IPS DF 19.7 (cell line): ENCODE measurements around the gene PIH1D1.

ENCODE experiments used
- DNase-seq: peaks from one replicate; pipeline ENCODE4 v3.0.0-alpha.2; 2013; ENCODE audit warnings: low read depth, low spot score

The PIH1D1 gene

GRCh38 chr19:49451430-49452181 lies at the start of gene PIH1D1:
Gene PIH1D1, minus strand, starts transcription at chr19:49451814. Its CDS starts 240 bp downstream, at chr19:49451574.
- DNase-seq: peak; percentile 100

GRCh38 chr19:49499030-49499670 lies 47.5 kb upstream of the PIH1D1 start:
- no peak for DNase-seq

- DNase-seq: no peak
Measured at GRCh38 chr19:49498475-49498874, 46.9 kb upstream of the PIH1D1 start.

GRCh38 chr19:49497789-49498103 lies 46.1 kb upstream of the PIH1D1 start:
- DNase-seq: no peak

- no peak for DNase-seq
Measured at GRCh38 chr19:49497047-49497788, 45.6 kb upstream of the PIH1D1 start.

GRCh38 chr19:49496574-49497008 lies 45.0 kb upstream of the PIH1D1 start:
- no peak for DNase-seq

- no peak for DNase-seq
Measured at GRCh38 chr19:49492573-49493405, 41.2 kb upstream of the PIH1D1 start.

- no peak for DNase-seq
Measured at GRCh38 chr19:49491804-49492572, 40.4 kb upstream of the PIH1D1 start.

GRCh38 chr19:49491030-49491803 lies 39.6 kb upstream of the PIH1D1 start:
- no peak for DNase-seq

- DNase-seq: no peak
Measured at GRCh38 chr19:49490287-49491029, 38.8 kb upstream of the PIH1D1 start.

GRCh38 chr19:49489601-49490167 lies 38.1 kb upstream of the PIH1D1 start:
- DNase-seq: no peak

- DNase-seq: no peak
Measured at GRCh38 chr19:49488863-49489537, 37.4 kb upstream of the PIH1D1 start.

- no peak for DNase-seq
Measured at GRCh38 chr19:49488046-49488862, 36.6 kb upstream of the PIH1D1 start.

GRCh38 chr19:49487277-49488045 lies 35.8 kb upstream of the PIH1D1 start, which contains the start of gene RPL13A:
Gene RPL13A, plus strand, starts transcription at chr19:49487608. Its CDS starts 22 bp downstream, at chr19:49487630.
- DNase-seq: peak; percentile 93

GRCh38 chr19:49486710-49487276 lies 35.2 kb upstream of the PIH1D1 start:
- no peak for DNase-seq

GRCh38 chr19:49486232-49486631 lies 34.6 kb upstream of the PIH1D1 start:
- no peak for DNase-seq
